Left lung (tissue), 10 donors: Measurements from ENCODE around the gene CD2AP. TPM values are rescaled to one million over a fixed set of nuclear protein-coding genes. Genes with fewer than 3 reads are reported as not detected.

ENCODE experiments used
- ATAC-seq: fragments of 200-7000 bp; cut with Tn5 transposase; one replicate; pipeline ENCODE4 v1.9.1; 2020; ENCODE audit warnings: moderate library complexity
- DNase-seq, 4 donors: peaks; one replicate each; pipeline ENCODE4 v3.0.0-alpha.2; 2013 to 2020
- H3K27ac ChIP-seq, 2 donors: fragments of 200-600 bp; sonication (generic) in 1 of 2; one replicate each; pipeline versions ENCODE4 v1.5.0 to v1.8.0; 2020 to 2021
- H3K27me3 ChIP-seq, 2 donors: fragments of 200-600 bp; sonication (generic) in 1 of 2; one replicate each; pipeline versions ENCODE4 v1.5.0 to v1.8.0; 2020 to 2021
- H3K36me3 ChIP-seq, 2 donors: fragments of 200-600 bp; sonication (generic) in 1 of 2; one replicate each; pipeline versions ENCODE4 v1.5.0 to v1.8.0; 2020 to 2021
- H3K4me1 ChIP-seq, 2 donors: fragments of 200-600 bp; one replicate each; pipeline ENCODE4 v1.8.0; 2021
- H3K4me3 ChIP-seq, 2 donors: fragments of 200-600 bp; sonication (generic) in 1 of 2; one replicate each; pipeline versions ENCODE4 v1.5.0 to v1.8.0; 2020 to 2021; ENCODE audit warnings: mild to moderate bottlenecking in 1 of 2
- H3K9me3 ChIP-seq, 2 donors: fragments of 200-600 bp; sonication (generic) in 1 of 2; one replicate each; pipeline versions ENCODE4 v1.5.0 to v1.8.0; 2020 to 2021
- intact Hi-C, 2 donors: fragments of 100-400 bp; cut with DNase I; formaldehyde crosslinking; loops; one replicate each; pipeline versions ENCODE4 v1.11.2 to v1.14.2; 2022
- polyA plus RNA-seq, 6 donors: library from polyadenylated mRNA; unstranded; fragments of 120-200 nt; gene quantifications; one replicate each; pipeline ENCODE4 v1.2.1, GENCODE V29; 2013; ENCODE audit not compliant: insufficient read length in 6 of 6
- total RNA-seq, 2 donors: library from RNA; stranded (reverse); fragmentation: NEBNext Ultra II Directional; extraction: Animal tissue kit (Norgen Biotek cat#: 25700); gene quantifications; one replicate each; pipeline ENCODE4 v1.2.1, GENCODE V29; 2021
- TF ChIP-seq, protein P1 (sequence below), 2 donors: fragments of 200-600 bp; sonication (generic) in 1 of 2; IDR thresholded peaks; one replicate each; pipeline versions ENCODE4 v1.5.0 to v1.8.0; 2021; ENCODE audit warnings: antibody characterized with exemption in 2 of 2
- donor health status: DM: no; HTN: yes; CAD: no.
- donor health status: DM: no; HTN: no; CAD: no.

Gene CD2AP
- total and polyA plus RNA-seq, 8 donors = 36.6 to 46.0 (median 42.5) TPM

DNA sequence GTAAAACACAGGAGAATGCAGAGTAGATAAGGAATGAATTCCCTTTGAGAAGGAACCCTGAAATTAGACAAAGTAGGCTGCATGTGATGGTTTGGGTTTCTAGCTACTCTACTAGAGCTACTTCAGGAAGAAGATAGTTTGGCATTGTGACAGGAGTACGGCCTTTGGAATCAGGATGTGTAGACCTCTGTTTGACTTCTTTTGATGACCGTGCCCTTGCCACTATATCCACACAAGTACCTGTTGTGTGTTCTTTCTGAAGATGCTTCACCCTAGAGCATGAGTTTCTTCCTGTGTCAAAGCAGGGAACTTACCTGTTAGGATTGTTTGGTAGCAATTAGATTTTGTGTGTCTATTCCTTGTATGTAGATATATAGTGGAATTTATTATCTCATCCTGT, 41.7 kb downstream of the CD2AP start:
- DNase-seq (no peak), ATAC-seq (no peak)
- Histone ChIP-seq H3K4me3 (no peak overlapping the region), H3K4me1 (no peaks in the 10 kb centered on the region), H3K27me3 (no peaks in the 10 kb centered on the region), H3K9me3 (no peaks in the 10 kb centered on the region), H3K36me3 (no peaks in the 10 kb centered on the region), H3K27ac (no peak overlapping the region)
- TF ChIP-seq, protein P1, sequence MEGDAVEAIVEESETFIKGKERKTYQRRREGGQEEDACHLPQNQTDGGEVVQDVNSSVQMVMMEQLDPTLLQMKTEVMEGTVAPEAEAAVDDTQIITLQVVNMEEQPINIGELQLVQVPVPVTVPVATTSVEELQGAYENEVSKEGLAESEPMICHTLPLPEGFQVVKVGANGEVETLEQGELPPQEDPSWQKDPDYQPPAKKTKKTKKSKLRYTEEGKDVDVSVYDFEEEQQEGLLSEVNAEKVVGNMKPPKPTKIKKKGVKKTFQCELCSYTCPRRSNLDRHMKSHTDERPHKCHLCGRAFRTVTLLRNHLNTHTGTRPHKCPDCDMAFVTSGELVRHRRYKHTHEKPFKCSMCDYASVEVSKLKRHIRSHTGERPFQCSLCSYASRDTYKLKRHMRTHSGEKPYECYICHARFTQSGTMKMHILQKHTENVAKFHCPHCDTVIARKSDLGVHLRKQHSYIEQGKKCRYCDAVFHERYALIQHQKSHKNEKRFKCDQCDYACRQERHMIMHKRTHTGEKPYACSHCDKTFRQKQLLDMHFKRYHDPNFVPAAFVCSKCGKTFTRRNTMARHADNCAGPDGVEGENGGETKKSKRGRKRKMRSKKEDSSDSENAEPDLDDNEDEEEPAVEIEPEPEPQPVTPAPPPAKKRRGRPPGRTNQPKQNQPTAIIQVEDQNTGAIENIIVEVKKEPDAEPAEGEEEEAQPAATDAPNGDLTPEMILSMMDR (IDR thresholded peaks at IDR 0.05) = no peak
- intact Hi-C loops = no loop called here

DNA sequence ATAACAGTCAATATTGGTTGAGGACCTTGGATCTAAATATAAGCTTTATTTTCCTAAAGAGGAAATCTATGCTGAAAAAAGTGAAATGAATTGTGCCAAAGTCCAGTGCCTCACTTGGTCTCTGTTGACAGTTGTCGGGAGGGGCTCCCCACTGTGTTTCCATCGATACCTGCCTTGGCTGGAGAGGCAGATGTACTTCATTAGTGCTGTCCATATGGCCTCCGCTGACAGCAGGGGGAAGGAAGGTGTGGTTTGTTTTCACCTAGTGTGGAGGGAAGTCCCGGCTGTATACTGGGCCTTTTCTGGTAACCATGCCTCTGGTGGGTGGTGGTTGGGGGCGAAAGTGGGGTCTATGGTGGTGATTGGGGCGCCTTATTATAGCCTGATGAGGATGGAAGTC, 42.7 kb downstream of the CD2AP start:
- TF ChIP-seq, protein P1 (IDR thresholded peaks at IDR 0.05) = no peak
- H3K27ac ChIP-seq = no peak overlapping the region
- intact Hi-C loops = no loop called here
- DNase-seq (no peak), ATAC-seq (no peak)
- no peaks in the 10 kb centered on the region for H3K27me3 ChIP-seq
- H3K4me3 ChIP-seq = no peak overlapping the region
- peaks cover 0 to 8% of the 10 kb centered on the region in 2 donors for H3K4me1 ChIP-seq
- H3K9me3 ChIP-seq = no peaks in the 10 kb centered on the region
- H3K36me3 ChIP-seq = no peaks in the 10 kb centered on the region

DNA sequence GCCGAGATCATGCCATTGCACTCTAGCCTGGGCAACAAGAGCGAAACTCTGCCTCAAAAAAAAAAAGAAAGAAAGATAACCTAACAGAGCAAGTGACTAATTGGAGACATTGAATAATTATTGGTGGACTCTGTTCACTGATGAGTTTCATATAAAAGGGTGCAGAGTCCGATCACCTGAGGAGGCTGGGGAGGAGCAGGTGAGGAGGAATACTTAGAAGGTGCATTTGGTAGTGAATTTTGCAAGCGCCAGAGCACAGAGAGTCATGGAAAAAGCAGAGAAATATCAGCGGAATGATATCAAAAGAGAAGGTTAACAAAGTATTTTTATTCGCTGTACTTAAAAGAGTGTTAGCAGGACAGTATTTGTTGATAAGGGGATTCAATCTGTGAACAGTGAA, 44.4 kb downstream of the CD2AP start:
- Histone ChIP-seq H3K27me3 (no peaks in the 10 kb centered on the region), H3K4me1 (peaks cover 0 to 8% of the 10 kb centered on the region in 2 donors), H3K27ac (no peak overlapping the region), H3K36me3 (no peaks in the 10 kb centered on the region), H3K4me3 (no peak overlapping the region), H3K9me3 (no peaks in the 10 kb centered on the region)
- intact Hi-C loops = no loop called here
- DNase-seq = no peak
- TF ChIP-seq, protein P1 (IDR thresholded peaks at IDR 0.05) = no peak
- ATAC-seq = no peak

DNA sequence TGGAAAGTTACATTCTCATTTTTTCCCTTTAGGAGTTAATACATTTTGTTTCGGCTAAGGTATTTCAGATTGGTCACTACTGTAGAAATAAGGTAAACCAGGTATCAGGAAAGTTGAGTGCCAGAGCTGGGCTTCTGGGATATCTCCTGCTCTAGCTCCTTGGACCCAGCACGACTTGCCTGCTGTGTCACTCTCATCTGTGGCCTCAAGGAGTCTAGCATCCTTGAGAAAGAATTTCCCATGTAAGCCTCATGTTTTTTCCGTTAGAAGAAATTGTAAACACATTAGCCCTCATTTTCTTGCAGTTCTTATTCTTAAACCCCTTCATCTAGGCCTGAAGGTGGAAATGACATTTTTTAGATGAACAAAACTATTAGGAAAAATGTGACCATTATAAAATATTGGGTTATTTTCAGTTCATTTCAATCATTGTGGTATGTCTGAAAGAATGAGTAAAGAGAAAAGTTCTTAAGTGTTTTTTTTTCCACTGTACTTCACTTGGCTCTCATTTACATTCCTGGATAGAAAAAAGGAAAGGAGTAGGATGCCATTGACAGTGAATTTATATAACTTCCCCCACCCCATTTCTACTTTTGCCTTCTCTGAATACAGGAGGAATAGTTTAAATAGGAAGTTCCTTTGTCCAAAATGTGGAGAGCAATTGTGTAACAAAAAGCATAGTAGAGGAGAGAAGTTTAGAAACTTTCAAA, 46.7 kb downstream of the CD2AP start:
- TF ChIP-seq, protein P1 (IDR thresholded peaks at IDR 0.05) = no peak
- Histone ChIP-seq H3K4me1 (peaks cover 0 to 8% of the 10 kb centered on the region in 2 donors), H3K9me3 (no peaks in the 10 kb centered on the region), H3K4me3 (no peak overlapping the region), H3K36me3 (no peaks in the 10 kb centered on the region), H3K27me3 (no peaks in the 10 kb centered on the region), H3K27ac (no peak overlapping the region)
- DNase-seq (no peak), ATAC-seq (peak; percentile 76)
- intact Hi-C loops = no loop called here

DNA sequence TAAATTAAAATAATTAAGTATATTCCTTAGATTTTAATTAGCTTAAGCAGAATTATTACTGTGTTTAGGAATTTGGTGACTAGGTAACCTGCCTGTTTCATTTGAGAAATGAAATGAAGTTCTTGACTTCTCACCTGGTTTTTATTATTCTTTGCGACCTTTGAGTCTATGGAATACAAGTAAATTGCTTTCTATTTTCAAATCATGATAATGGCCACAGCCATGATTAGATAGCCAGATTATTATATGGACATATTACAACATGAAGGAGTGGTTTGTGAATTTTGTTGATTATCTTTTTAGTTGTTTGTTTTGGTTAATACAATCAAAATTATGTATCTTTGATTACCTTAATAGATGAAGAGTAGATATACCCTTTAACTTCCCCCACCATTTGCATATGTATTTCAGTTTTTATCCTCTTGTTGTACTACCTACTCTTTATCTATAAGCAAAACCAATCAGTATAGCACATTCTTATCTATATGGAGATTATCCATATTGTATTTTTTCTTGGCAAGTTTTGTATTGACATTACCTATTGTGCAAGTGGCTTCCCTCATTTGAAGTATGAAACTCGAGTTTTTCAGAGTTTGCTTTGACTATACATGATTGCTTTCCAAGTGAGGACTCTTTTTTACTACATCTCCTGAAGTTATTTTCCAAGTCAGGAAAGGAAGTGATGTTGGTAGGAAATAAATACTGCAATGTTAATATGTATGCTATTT, 47.9 kb downstream of the CD2AP start:
- TF ChIP-seq, protein P1 (IDR thresholded peaks at IDR 0.05) = no peak
- Histone ChIP-seq H3K27ac (no peak overlapping the region), H3K4me1 (peaks cover 0 to 8% of the 10 kb centered on the region in 2 donors), H3K9me3 (no peaks in the 10 kb centered on the region), H3K27me3 (no peaks in the 10 kb centered on the region), H3K4me3 (no peak overlapping the region), H3K36me3 (no peaks in the 10 kb centered on the region)
- ATAC-seq = no peak
- intact Hi-C loops = no loop called here
- no peak for DNase-seq
